CD4-positive, alpha-beta T cell treated with Interleukin-17A for 4 hours (primary cell): ENCODE results near the gene HACL1.
"Not testable (repeated sequence)": the region's sequence is repeated elsewhere in the genome, so short reads cannot be mapped to it uniquely, and the experiment has no call there.

ENCODE experiments used
- DNase-seq: peaks from one replicate; pipeline ENCODE4 v3.0.0-alpha.2; 2020; ENCODE audit warnings: mixed read lengths

HACL1 gene

GRCh38 chr3:15629860-15630597, 28.7 kb upstream of the HACL1 start:
- DNase-seq: peak; percentile 69

- no peak for DNase-seq
These were observed 27.6 kb upstream of the HACL1 start for GRCh38 chr3:15628967-15629366.

DNA sequence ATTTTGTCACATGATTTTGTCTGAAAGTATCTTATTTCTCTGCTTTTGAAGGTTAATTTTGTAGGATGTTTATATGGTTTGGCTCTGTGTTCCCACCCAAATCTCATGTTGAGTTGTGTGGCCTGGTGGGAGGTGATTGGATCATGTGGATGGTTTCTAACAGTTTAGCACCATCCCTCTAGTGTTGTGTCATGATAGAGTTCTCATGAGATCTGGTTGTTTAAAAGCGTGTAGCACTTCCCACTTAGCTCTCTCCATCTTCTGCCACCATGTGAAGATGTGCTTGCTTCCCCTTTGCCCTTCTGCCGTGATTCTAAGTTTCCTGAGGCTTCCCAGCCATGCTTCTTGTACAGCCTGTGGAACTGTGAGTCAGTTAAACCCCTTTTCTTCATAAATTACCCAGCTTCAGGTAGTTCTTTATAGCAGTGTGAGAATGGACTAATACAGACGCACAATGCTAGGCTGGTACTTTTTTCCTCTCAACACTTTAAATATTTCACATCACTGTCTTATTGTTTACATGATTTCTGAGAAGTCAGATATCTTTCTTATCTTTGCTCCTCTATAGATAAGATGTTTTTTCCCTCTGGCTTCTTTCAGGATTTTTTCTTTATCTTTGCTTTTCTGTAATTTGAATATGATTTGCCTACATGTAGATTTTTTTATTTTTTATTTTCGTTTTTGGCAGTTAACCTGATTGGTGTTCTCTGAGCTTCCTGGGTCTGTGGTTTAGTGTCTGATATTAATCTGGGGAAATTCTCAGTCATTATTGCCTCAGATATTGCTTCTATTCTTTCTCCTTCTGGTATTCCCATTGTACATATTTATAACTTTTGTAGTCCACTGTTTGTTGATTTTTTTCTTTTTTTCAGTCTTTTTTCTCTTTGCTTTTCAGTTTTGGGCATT, 22.4 kb upstream of the HACL1 start:
- no peak for DNase-seq

DNA sequence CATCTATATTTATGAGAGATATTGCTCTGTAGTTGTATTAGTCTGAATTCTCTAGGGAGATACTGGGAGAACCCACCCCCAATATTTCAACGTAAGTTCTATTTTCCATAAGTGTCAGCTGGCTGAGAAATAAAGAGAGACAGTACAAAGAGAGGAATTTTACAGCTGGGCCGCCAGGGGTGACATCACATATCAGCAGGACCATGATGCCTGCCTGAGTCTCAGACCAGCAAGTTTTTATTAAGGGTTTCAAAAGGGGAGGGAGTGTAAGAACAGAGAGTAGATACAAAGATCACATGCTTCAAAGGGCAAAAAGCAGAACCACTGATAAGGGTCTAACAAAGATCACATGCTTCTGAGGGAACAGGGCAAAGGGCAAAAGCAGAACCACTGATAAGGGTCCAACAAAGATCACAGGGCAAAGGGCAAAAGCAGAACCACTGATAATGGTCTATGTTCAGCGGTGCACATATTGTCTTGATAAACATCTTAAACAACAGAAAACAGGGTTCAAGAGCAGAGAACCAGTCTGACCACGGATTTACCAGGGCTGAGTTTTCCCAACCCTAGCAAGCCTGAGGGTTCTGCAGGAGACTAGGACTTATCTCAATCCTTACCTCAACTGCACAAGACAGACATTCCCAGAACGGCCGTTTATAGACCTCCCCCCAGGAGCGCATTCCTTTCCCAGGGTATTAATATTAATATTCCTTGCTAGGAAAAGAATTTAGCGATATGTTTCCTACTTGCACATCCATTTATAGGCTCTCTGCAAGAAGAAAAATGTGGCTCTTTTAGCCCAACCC, 18.5 kb upstream of the HACL1 start:
- not testable (repeated sequence) for DNase-seq

- no peak for DNase-seq
These were observed 14.7 kb upstream of the HACL1 start for GRCh38 chr3:15616053-15616452.

GRCh38 chr3:15614958-15615357, 13.6 kb upstream of the HACL1 start:
- DNase-seq: no peak

GRCh38 chr3:15612001-15612400, 10.6 kb upstream of the HACL1 start:
- DNase-seq: no peak

- DNase-seq: no peak
These were observed 9.6 kb upstream of the HACL1 start for GRCh38 chr3:15611018-15611417.

- no peak for DNase-seq
These were observed 8.9 kb upstream of the HACL1 start for GRCh38 chr3:15610082-15610759.

- no peak for DNase-seq
These were observed 5.1 kb upstream of the HACL1 start for GRCh38 chr3:15606434-15606891.

DNA sequence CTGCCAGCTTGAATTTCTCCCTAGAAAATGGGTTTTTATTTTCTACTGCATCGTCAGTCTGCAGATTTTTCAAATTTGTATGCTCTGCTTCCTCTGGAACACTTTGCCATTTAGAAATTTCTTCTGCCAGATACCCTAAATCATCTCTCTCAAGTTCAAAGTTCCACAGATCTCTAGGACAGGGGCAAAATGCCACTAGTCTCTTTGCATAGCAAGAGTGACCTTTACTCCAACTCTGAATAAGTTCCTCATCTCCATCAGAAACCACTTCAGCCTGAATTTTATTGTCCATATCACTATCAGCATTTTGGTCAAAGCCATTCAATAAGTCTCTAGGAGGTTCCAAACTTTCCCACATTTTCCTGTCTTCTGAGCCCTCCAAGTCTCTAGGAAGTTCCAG, 3.2 kb upstream of the HACL1 start:
- DNase-seq: not testable (repeated sequence)

DNA sequence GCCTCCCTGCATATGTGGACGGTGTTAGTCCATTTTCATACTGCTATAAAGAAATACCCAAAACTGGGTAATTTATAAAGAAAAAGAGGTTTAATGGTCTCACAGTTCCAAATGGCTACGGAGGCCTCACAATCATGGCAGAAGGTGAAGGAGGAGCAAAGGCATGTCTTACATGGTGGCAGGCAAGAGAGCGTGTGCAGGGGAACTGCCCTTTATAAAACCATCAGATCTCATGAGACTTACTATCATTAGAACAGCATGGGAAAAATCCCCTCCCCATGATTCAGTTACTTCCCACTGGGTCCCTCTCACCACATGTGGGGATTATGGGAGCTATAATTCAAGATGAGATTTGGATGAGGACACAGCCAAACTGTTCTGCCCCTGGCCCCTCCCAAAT, 1.4 kb upstream of the HACL1 start:
- DNase-seq: not testable (repeated sequence)

GRCh38 chr3:15602146-15602536, 772 bp upstream of the HACL1 start:
- DNase-seq: no peak

DNA sequence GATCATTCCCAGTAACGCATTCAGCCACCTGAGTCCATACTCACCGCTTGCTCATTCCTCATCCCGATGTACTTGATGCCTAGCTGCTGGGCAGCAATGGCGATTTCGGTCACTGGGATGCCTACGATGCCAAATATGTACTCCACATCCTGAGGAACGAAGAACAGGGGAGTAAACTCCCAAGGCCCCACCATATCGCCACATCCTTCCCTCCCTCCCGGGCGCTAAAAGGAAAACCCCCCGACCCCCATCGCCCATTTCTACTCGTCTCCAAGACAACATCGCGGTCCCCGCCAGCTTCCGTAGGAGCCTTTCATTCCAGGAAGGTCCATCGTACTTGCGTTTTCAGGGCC, 347 bp downstream of the HACL1 start:
- DNase-seq: no peak

- DNase-seq: no peak
These were observed 5.4 kb downstream of the HACL1 start for GRCh38 chr3:15595955-15596354.

GRCh38 chr3:15592968-15593367, 8.4 kb downstream of the HACL1 start:
- DNase-seq: no peak

- no peak for DNase-seq
These were observed 9.4 kb downstream of the HACL1 start for GRCh38 chr3:15591928-15592327.

DNA sequence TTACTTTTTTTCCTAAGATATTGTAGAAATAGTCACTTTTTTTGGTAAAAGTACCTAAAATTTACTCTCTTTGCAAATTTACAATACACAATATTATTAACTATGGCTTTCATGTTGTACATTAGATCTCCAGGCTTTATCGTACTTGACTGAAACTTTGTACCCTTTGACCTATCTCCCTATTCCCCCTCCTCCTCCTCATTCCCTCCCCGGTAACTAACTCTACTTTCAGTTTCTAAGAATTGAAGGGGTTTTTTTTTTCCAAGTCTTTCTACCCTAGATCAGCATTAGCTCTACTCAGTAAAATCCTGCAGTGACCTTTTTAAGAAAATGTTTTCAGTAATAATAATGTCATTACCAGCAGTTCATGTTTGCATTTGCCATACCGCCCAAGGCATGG, 10.1 kb downstream of the HACL1 start:
- no peak for DNase-seq

DNA sequence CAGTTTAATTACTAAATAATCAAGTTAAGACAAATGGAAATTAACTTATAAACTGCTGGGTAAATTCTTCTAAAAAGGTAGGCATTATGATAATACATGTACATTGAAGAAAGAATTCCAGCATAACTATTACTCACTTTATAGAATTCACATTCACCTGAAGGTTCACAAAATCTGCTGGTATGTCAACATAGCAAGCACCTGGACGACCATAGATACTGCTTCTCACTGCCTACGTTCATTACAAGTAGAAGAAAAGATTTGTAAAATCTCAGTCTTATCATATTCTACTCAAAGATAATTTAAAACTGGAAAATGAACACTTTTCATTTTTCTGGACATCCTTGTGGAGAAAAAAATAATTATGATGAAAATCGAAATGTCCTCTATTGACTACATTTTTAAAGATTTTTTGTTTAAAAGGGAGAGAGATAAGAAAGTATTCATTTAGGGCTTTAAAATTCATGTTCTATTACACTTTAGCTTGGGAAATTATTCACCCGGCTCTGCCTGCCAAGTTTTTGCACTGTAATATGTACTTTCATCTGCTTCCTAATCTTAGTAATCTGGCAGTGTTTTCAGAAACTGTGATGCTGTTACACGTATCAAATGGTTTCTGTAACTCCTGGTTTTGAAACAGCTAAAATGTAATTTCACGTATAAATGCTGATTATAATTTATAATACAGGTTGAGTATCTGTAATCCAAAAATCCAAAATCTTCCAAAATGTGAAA, 16.1 kb downstream of the HACL1 start:
- no peak for DNase-seq

GRCh38 chr3:15581471-15582394, 19.6 kb downstream of the HACL1 start:
- DNase-seq: no peak

DNA sequence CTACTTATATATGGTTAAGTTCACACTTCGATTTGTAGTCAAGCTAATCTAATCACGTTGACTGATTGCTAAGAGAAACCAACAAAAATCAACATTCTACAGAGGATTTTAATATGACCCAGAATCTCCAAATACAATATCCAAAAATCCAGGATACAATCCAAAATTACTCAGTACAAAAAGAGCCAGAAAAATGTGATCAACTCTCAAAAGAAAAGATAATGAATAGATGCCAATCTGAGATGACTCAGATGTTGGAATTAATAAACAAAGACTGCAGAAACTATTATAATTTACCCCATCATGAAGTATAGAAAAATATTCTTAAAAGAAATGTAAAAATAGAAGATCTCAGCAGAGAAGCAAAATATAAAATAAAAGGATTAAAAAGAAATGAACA, 22.3 kb downstream of the HACL1 start:
- no peak for DNase-seq
